ENCODE data around the gene LMX1B.
"Not testable (repeated sequence)": the region's sequence is repeated elsewhere in the genome, so short reads cannot be mapped to it uniquely, and the experiment has no call there.

The LMX1B gene

DNA sequence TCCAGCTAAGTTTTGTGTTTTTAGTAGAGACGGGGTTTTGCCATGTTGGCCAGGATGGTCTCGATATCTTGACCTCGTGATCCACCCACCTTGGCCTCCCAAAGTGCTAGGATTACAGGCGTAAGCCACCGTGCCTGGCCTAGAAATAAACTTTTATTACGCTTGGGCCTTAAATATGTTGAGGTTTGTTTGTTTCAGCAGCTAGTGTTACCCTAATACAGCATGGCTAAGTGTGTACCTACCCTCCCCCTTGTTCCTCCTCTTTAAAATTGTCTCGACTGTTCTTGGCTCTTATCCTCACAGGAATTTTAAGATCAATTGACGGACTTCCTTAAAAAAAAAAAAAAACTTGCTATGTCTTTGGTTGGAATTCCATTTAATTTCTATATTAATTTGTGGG is 114.5 kb downstream of the LMX1B start:
- H3K27ac ChIP-seq (ENCODE audit: extremely low read depth, low read depth, low read length); POLR2A ChIA-PET; H3K9me3 ChIP-seq (ENCODE audit: control insufficient read depth, insufficient read depth, low read depth, low read length); H3K36me3 ChIP-seq (ENCODE audit: control insufficient read depth in 2 of 2, insufficient read depth in 1 of 2, low read length in 2 of 2); H3K4me3 ChIP-seq (ENCODE audit: low read depth, low read length); H3K4me1 ChIP-seq (ENCODE audit: control insufficient read depth, insufficient read depth, low read length): not testable (repeated sequence)
- CTCF ChIA-PET = interaction anchor here (0.6 to 2.0 kb wide), 5 partner anchors 9 to 227 kb away, joined by 3 to 10 read pairs (median 5); no protein-coding TSS in a partner anchor

DNA sequence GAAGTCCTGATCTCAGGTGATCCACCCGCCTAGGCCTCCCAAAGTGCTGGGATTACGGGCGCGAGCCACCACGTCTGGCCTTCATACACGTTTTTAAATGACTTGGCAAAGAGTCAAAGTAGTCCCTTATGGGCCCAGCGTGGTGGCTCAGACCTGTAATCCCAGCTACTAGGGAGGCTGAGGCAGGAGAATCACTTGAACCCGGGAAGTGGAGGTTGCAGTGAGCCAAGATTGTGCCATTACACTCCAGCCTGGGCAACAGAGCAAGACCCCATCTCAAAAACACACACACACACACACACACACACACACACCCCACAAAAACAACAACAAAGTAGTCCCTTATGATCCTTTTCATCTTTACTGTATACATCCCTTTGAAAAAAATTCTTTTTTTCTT is 116.9 kb downstream of the LMX1B start:
- H3K9me3 ChIP-seq (ENCODE audit: control insufficient read depth, insufficient read depth, low read depth, low read length); H3K36me3 ChIP-seq (ENCODE audit: control insufficient read depth in 2 of 2, insufficient read depth in 1 of 2, low read length in 2 of 2); POLR2A ChIA-PET; H3K4me1 ChIP-seq (ENCODE audit: control insufficient read depth, insufficient read depth, low read length); H3K4me3 ChIP-seq (ENCODE audit: low read depth, low read length); H3K27ac ChIP-seq (ENCODE audit: extremely low read depth, low read depth, low read length): not testable (repeated sequence)
- CTCF ChIA-PET = interaction anchor here (0.6 to 2.3 kb wide), 6 partner anchors 25 to 68 kb away, joined by 3 to 10 read pairs (median 6); no protein-coding TSS in a partner anchor

DNA sequence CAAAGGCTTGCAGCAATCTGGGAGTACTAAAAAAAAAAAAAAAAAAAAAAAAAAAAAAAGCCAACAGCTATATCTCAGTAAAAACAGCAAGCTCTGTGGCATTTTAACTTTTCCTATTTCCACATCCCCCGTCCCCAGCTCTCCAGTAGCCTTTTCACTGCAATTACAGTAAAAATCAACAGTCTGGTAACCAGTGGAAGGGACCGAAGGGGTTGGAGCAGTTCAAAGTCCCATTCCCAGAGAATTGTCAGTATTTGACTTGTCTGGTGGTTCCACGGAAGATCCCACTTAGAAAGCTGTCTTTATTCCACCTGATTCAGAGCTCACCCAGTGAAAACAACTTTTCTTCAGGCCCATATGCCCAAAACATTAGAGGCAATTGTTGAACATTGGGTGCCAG is 119.3 kb downstream of the LMX1B start:
- H3K4me3 ChIP-seq (ENCODE audit: low read depth, low read length) = no peak overlapping the region
- H3K9me3 ChIP-seq (ENCODE audit: control insufficient read depth, insufficient read depth, low read depth, low read length) = no peaks in the 10 kb centered on the region
- H3K27ac ChIP-seq (ENCODE audit: extremely low read depth, low read depth, low read length) = no peak overlapping the region
- TF ChIP-seq ZNF133 (tag by site-specific recombination; IDR thresholded peaks at IDR 0.05) = no peak
- TF ChIP-seq REPIN1 (tag by site-specific recombination; IDR thresholded peaks at IDR 0.05; ENCODE audit: low read depth) = no peak
- no peak for TF ChIP-seq ZNF202 (tag by site-specific recombination; IDR thresholded peaks at IDR 0.05; ENCODE audit: borderline replicate concordance)
- no peak for TF ChIP-seq ZNF354C (tag by site-specific recombination; IDR thresholded peaks at IDR 0.05; ENCODE audit: borderline replicate concordance, low read depth)
- ChIA-PET CTCF (interaction anchor here (0.5 to 1.8 kb wide), 3 partner anchors 26 to 43 kb away, joined by 3 to 7 read pairs (median 5); no protein-coding TSS in a partner anchor), POLR2A (no interaction called here)
- no peaks in the 10 kb centered on the region for H3K4me1 ChIP-seq (ENCODE audit: control insufficient read depth, insufficient read depth, low read length)
- no peaks in the 10 kb centered on the region for H3K36me3 ChIP-seq (ENCODE audit: control insufficient read depth in 2 of 2, insufficient read depth in 1 of 2, low read length in 2 of 2)

GRCh38 chr9:126734877-126735276 is 121.1 kb downstream of the LMX1B start:
- no peak overlapping the region for H3K4me3 ChIP-seq (ENCODE audit: low read depth, low read length)
- no peak overlapping the region for H3K27ac ChIP-seq (ENCODE audit: extremely low read depth, low read depth, low read length)
- H3K4me1 ChIP-seq (ENCODE audit: control insufficient read depth, insufficient read depth, low read length) = no peaks in the 10 kb centered on the region
- ChIA-PET POLR2A (no interaction called here), CTCF (interaction anchor here (0.6 to 1.1 kb wide), 5 partner anchors 10 to 218 kb away, joined by 3 to 5 read pairs (median 3); no protein-coding TSS in a partner anchor)
- H3K36me3 ChIP-seq (ENCODE audit: control insufficient read depth in 2 of 2, insufficient read depth in 1 of 2, low read length in 2 of 2) = no peaks in the 10 kb centered on the region
- TF ChIP-seq MEIS1 (CRISPR knock-in tag; IDR thresholded peaks at IDR 0.05; ENCODE audit: borderline replicate concordance) (no peak), ZNF133 (tag by site-specific recombination; IDR thresholded peaks at IDR 0.05) (peak; percentile 93), PRDM6 (tag by site-specific recombination; IDR thresholded peaks at IDR 0.05) (no peak)
- no peaks in the 10 kb centered on the region for H3K9me3 ChIP-seq (ENCODE audit: control insufficient read depth, insufficient read depth, low read depth, low read length)

- ChIA-PET CTCF (interaction anchor here (0.8 to 1.1 kb wide), 2 partner anchors 9 to 32 kb away, joined by 3 to 5 read pairs; no protein-coding TSS in a partner anchor), POLR2A (no interaction called here)
- H3K4me3 ChIP-seq (ENCODE audit: low read depth, low read length) = no peak overlapping the region
- no peak for TF ChIP-seq ZNF768 (tag by site-specific recombination; IDR thresholded peaks at IDR 0.05)
- TF ChIP-seq ZNF692 (tag by site-specific recombination; IDR thresholded peaks at IDR 0.05) = no peak
- peak; percentile 75 for TF ChIP-seq SETDB1 (IDR thresholded peaks at IDR 0.05; ENCODE audit: insufficient read length, low read length)
- TF ChIP-seq ZXDB (tag by site-specific recombination; IDR thresholded peaks at IDR 0.05) = no peak
- no peak for TF ChIP-seq ZNF398 (tag by site-specific recombination; IDR thresholded peaks at IDR 0.05)
- no peak for TF ChIP-seq ZNF155 (tag by site-specific recombination; IDR thresholded peaks at IDR 0.05)
- TF ChIP-seq, protein P1, sequence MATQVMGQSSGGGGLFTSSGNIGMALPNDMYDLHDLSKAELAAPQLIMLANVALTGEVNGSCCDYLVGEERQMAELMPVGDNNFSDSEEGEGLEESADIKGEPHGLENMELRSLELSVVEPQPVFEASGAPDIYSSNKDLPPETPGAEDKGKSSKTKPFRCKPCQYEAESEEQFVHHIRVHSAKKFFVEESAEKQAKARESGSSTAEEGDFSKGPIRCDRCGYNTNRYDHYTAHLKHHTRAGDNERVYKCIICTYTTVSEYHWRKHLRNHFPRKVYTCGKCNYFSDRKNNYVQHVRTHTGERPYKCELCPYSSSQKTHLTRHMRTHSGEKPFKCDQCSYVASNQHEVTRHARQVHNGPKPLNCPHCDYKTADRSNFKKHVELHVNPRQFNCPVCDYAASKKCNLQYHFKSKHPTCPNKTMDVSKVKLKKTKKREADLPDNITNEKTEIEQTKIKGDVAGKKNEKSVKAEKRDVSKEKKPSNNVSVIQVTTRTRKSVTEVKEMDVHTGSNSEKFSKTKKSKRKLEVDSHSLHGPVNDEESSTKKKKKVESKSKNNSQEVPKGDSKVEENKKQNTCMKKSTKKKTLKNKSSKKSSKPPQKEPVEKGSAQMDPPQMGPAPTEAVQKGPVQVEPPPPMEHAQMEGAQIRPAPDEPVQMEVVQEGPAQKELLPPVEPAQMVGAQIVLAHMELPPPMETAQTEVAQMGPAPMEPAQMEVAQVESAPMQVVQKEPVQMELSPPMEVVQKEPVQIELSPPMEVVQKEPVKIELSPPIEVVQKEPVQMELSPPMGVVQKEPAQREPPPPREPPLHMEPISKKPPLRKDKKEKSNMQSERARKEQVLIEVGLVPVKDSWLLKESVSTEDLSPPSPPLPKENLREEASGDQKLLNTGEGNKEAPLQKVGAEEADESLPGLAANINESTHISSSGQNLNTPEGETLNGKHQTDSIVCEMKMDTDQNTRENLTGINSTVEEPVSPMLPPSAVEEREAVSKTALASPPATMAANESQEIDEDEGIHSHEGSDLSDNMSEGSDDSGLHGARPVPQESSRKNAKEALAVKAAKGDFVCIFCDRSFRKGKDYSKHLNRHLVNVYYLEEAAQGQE (tag by site-specific recombination; IDR thresholded peaks at IDR 0.05) = no peak
- peak; percentile 49; the same call in 1 of the 2 replicates for TF ChIP-seq TRIM28 (IDR thresholded peaks at IDR 0.05; ENCODE audit: borderline replicate concordance, low read length)
- TF ChIP-seq ZNF558 (tag by site-specific recombination; IDR thresholded peaks at IDR 0.05) = peak; percentile 41; the same call in 1 of the 2 replicates
- H3K27ac ChIP-seq (ENCODE audit: extremely low read depth, low read depth, low read length) = no peak overlapping the region
- H3K9me3 ChIP-seq (ENCODE audit: control insufficient read depth, insufficient read depth, low read depth, low read length) = no peaks in the 10 kb centered on the region
- H3K4me1 ChIP-seq (ENCODE audit: control insufficient read depth, insufficient read depth, low read length) = no peaks in the 10 kb centered on the region
- H3K36me3 ChIP-seq (ENCODE audit: control insufficient read depth in 2 of 2, insufficient read depth in 1 of 2, low read length in 2 of 2) = no peaks in the 10 kb centered on the region
These were observed 121.8 kb downstream of the LMX1B start for GRCh38 chr9:126735482-126735881.

Measured in HEK293 (cell line).